OCI-LY1 (cell line): ENCODE results near the gene EEFSEC.

Experiments
- H2AFZ ChIP-seq: fragments of 200-600 bp; sonication (generic), shearing (Covaris generic); 2 replicates; pipeline ENCODE4 v1.6.0; 2014; ENCODE audit warnings: antibody characterized with exemption, mild to moderate bottlenecking, low read length
- H3F3A ChIP-seq: fragments of 200-600 bp; sonication (generic), shearing (Covaris generic); 2 replicates; pipeline ENCODE4 v1.6.0; 2014; ENCODE audit warnings: mild to moderate bottlenecking, antibody characterized with exemption, low read length, moderate library complexity; ENCODE audit not compliant: insufficient read depth
- H3K27ac ChIP-seq: fragments of 200-600 bp; sonication (generic); 2 replicates; pipeline ENCODE4 v1.5.1; 2014; ENCODE audit warnings: low read length, mixed run types, mild to moderate bottlenecking, low read depth; ENCODE audit not compliant: poor library complexity, severe bottlenecking
- H3K27me3 ChIP-seq: fragments of 200-600 bp; sonication (generic); 2 replicates; pipeline ENCODE4 v1.6.0; 2014; ENCODE audit warnings: antibody characterized with exemption, mild to moderate bottlenecking, low read length, moderate library complexity; ENCODE audit not compliant: insufficient read depth
- H3K36me3 ChIP-seq: fragments of 200-600 bp; sonication (generic); 2 replicates; pipeline ENCODE4 v1.6.1; 2014; ENCODE audit warnings: mild to moderate bottlenecking, antibody characterized with exemption, low read length, moderate library complexity, mixed read lengths; ENCODE audit not compliant: insufficient read depth
- H3K4me1 ChIP-seq: fragments of 200-600 bp; sonication (generic); 2 replicates; pipeline ENCODE4 v1.5.1; 2014; ENCODE audit warnings: mild to moderate bottlenecking, low read length, moderate library complexity; ENCODE audit not compliant: insufficient read depth, severe bottlenecking
- H3K4me2 ChIP-seq: fragments of 200-600 bp; sonication (generic), shearing (Covaris generic); 2 replicates; pipeline ENCODE4 v1.6.1; 2014; ENCODE audit warnings: low read length
- H3K4me3 ChIP-seq: fragments of 200-600 bp; sonication (generic); 2 replicates; pipeline ENCODE4 v1.5.1; 2014; ENCODE audit warnings: low read length, low read depth, mild to moderate bottlenecking, mixed read lengths; ENCODE audit not compliant: poor library complexity, severe bottlenecking
- H3K79me2 ChIP-seq: fragments of 200-600 bp; shearing (Covaris generic); 2 replicates; pipeline ENCODE4 v1.6.1; 2016; ENCODE audit warnings: mixed run types, low read length, mixed read lengths; ENCODE audit not compliant: insufficient read depth
- H3K9ac ChIP-seq: fragments of 200-600 bp; sonication (generic), shearing (Covaris generic); 2 replicates; pipeline ENCODE4 v1.6.1; 2014; ENCODE audit warnings: mild to moderate bottlenecking, low read length, mixed read lengths
- H3K9me2 ChIP-seq: fragments of 200-600 bp; sonication (generic), shearing (Covaris generic); 2 replicates; pipeline ENCODE4 v1.6.1; 2014; ENCODE audit warnings: low read depth, mild to moderate bottlenecking, low read length, mixed read lengths
- H3K9me3 ChIP-seq: fragments of 200-600 bp; shearing (Covaris generic); 2 replicates; pipeline ENCODE4 v1.6.1; 2014; ENCODE audit warnings: low read length, mixed read lengths
- H4K20me1 ChIP-seq: fragments of 200-600 bp; sonication (generic), shearing (Covaris generic); 2 replicates; pipeline ENCODE4 v1.6.0; 2016; ENCODE audit warnings: mild to moderate bottlenecking, low read length; ENCODE audit not compliant: insufficient read depth
- CTCF ChIP-seq: fragments of 200-600 bp; sonication (generic), shearing (Covaris generic); IDR thresholded peaks from 2 replicates; pipeline ENCODE4 v1.5.1; 2017; ENCODE audit warnings: mild to moderate bottlenecking, antibody characterized with exemption, low read length, moderate library complexity, mixed read lengths
- EZH2 ChIP-seq: fragments of 200-600 bp; sonication (generic), shearing (Covaris generic); IDR thresholded peaks from 2 replicates; pipeline ENCODE4 v1.8.0; 2017; ENCODE audit warnings: borderline replicate concordance, mixed run types, mild to moderate bottlenecking, antibody characterized with exemption, low read length, moderate library complexity, mixed read lengths

Gene EEFSEC

GRCh38 chr3:128263118-128263517 lies 109.8 kb downstream of the EEFSEC start:
- H3K79me2 ChIP-seq, result no peaks in the 10 kb centered on the region
- no peak overlapping the region for H3K4me3 ChIP-seq
- no peak overlapping the region for H3K9ac ChIP-seq
- no peaks in the 10 kb centered on the region for H3K27me3 ChIP-seq
- H3F3A ChIP-seq, result no peaks in the 10 kb centered on the region
- TF ChIP-seq CTCF (no peak), EZH2 (no peak)
- H3K36me3 ChIP-seq, result peaks cover 19% of the 10 kb centered on the region
- no peak overlapping the region for H2AFZ ChIP-seq
- H3K27ac ChIP-seq, result no peak overlapping the region
- H3K4me2 ChIP-seq, result no peak overlapping the region
- no peaks in the 10 kb centered on the region for H3K4me1 ChIP-seq
- H3K9me3 ChIP-seq, result peaks cover 13% of the 10 kb centered on the region
- H3K9me2 ChIP-seq, result no peaks in the 10 kb centered on the region
- H4K20me1 ChIP-seq, result no peaks in the 10 kb centered on the region

- Histone ChIP-seq H3K4me3 (no peak overlapping the region), H3K36me3 (peaks cover 17% of the 10 kb centered on the region), H3K4me1 (no peaks in the 10 kb centered on the region), H3K9me3 (peaks cover 11% of the 10 kb centered on the region), H3F3A (no peaks in the 10 kb centered on the region), H3K79me2 (no peaks in the 10 kb centered on the region), H3K9me2 (no peaks in the 10 kb centered on the region), H3K27me3 (no peaks in the 10 kb centered on the region), H3K27ac (no peak overlapping the region), H3K4me2 (no peak overlapping the region), H3K9ac (no peak overlapping the region), H4K20me1 (no peaks in the 10 kb centered on the region), H2AFZ (no peak overlapping the region)
- TF ChIP-seq EZH2, result no peak
- no peak for TF ChIP-seq CTCF
Observed at GRCh38 chr3:128263946-128264345, 110.7 kb downstream of the EEFSEC start.

GRCh38 chr3:128266453-128266852 lies 113.2 kb downstream of the EEFSEC start:
- H3F3A ChIP-seq, result no peaks in the 10 kb centered on the region
- no peak overlapping the region for H3K9ac ChIP-seq
- H3K4me2 ChIP-seq, result no peak overlapping the region
- H3K4me3 ChIP-seq, result no peak overlapping the region
- TF ChIP-seq CTCF (no peak), EZH2 (no peak)
- H3K27me3 ChIP-seq, result no peaks in the 10 kb centered on the region
- H2AFZ ChIP-seq, result no peak overlapping the region
- no peaks in the 10 kb centered on the region for H3K9me2 ChIP-seq
- no peaks in the 10 kb centered on the region for H4K20me1 ChIP-seq
- no peaks in the 10 kb centered on the region for H3K79me2 ChIP-seq
- H3K27ac ChIP-seq, result no peak overlapping the region
- H3K9me3 ChIP-seq, result no peaks in the 10 kb centered on the region
- no peaks in the 10 kb centered on the region for H3K36me3 ChIP-seq
- H3K4me1 ChIP-seq, result no peaks in the 10 kb centered on the region
